GM23338 (cell line): ENCODE measurements around the gene GOLGA6L4.
"Not testable (repeated sequence)": the region's sequence is repeated elsewhere in the genome, so short reads cannot be mapped to it uniquely, and the experiment has no call there.

Experiments
- EZH2 ChIP-seq: fragments of 200-600 bp; sonication (generic); IDR thresholded peaks from one replicate; pipeline ENCODE4 v1.8.0; 2017; ENCODE audit warnings: antibody characterized with exemption, mild to moderate bottlenecking, low read depth; ENCODE audit not compliant: unreplicated experiment
- EZH2phosphoT487 ChIP-seq: fragments of 200-600 bp; sonication (generic); IDR thresholded peaks from one replicate; pipeline ENCODE4 v1.8.1; 2018; ENCODE audit warnings: antibody characterized with exemption; ENCODE audit not compliant: unreplicated experiment
- TF ChIP-seq, protein P1 (sequence below), 2 experiments: fragments of 200-600 bp in 1 of 2; sonication (generic) in 1 of 2; conservative IDR thresholded peaks; 2 replicates each; pipeline versions ENCODE4 v1.5.1 to v1.6.1; 2016 to 2017; ENCODE audit warnings: antibody characterized with exemption in 2 of 2, low read depth in 2 of 2, mild to moderate bottlenecking in 2 of 2, moderate library complexity in 1 of 2

- TF ChIP-seq, protein P1, sequence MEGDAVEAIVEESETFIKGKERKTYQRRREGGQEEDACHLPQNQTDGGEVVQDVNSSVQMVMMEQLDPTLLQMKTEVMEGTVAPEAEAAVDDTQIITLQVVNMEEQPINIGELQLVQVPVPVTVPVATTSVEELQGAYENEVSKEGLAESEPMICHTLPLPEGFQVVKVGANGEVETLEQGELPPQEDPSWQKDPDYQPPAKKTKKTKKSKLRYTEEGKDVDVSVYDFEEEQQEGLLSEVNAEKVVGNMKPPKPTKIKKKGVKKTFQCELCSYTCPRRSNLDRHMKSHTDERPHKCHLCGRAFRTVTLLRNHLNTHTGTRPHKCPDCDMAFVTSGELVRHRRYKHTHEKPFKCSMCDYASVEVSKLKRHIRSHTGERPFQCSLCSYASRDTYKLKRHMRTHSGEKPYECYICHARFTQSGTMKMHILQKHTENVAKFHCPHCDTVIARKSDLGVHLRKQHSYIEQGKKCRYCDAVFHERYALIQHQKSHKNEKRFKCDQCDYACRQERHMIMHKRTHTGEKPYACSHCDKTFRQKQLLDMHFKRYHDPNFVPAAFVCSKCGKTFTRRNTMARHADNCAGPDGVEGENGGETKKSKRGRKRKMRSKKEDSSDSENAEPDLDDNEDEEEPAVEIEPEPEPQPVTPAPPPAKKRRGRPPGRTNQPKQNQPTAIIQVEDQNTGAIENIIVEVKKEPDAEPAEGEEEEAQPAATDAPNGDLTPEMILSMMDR (conservative IDR thresholded peaks at IDR 0.05; ENCODE audit: low read depth in 2 of 2) = not testable (repeated sequence)
- not testable (repeated sequence) for TF ChIP-seq EZH2, EZH2phosphoT487
Measured at GRCh38 chr15:84192982-84193381, 42.6 kb upstream of the GOLGA6L4 start.
